ENCODE data around the gene L3MBTL4.
"Not testable (repeated sequence)": the region's sequence is repeated elsewhere in the genome, so short reads cannot be mapped to it uniquely, and the experiment has no call there.

L3MBTL4 gene

GRCh38 chr18:6389005-6389404 lies 25.7 kb downstream of the L3MBTL4 start:
- Histone ChIP-seq H3K27ac (no peak overlapping the region), H3K9me3 (peaks cover 44% of the 10 kb centered on the region), H3K4me2 (no peak overlapping the region), H3K27me3 (no peaks in the 10 kb centered on the region), H3K4me1 (no peaks in the 10 kb centered on the region), H3K9ac (no peak overlapping the region), H3K36me3 (no peaks in the 10 kb centered on the region; the same call in 1 of the 2 replicates), H4K20me1 (no peaks in the 10 kb centered on the region), H3K4me3 (no peak overlapping the region)
- TF ChIP-seq Cebpa-rat (IDR thresholded peaks at IDR 0.05) = no peak

- H3K4me1 ChIP-seq = no peaks in the 10 kb centered on the region
- H3K27me3 ChIP-seq = no peaks in the 10 kb centered on the region
Measured at GRCh38 chr18:6382963-6383362, 31.7 kb downstream of the L3MBTL4 start.

DNA sequence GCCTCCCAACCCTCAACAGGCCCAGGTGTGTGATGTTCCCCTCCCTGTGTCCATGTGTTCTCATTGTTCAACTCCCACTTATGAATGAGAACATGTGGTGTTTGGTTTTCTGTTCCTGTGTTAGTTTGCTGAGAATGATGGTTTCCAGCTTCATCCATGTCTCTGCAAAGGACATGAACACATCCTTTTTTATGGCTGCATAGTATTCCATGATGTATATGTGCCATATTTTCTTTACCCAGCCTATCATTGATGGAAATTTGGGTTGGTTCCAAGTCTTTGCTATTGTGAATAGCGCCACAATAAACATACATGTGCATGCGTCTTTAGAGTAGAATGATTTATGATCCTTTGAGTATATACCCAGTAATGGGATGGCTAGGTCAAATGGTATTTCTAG lies 37.2 kb downstream of the L3MBTL4 start:
- not testable (repeated sequence) for H3K4me3 ChIP-seq, H3K9ac ChIP-seq, H3K4me2 ChIP-seq, H3K9me3 ChIP-seq, H3K27me3 ChIP-seq, H3K4me1 ChIP-seq, H3K27ac ChIP-seq, H4K20me1 ChIP-seq, H3K36me3 ChIP-seq

More at GRCh38 chr18:6382963-6383362, 31.7 kb downstream of the L3MBTL4 start:
- peaks cover 17% of the 10 kb centered on the region for H3K9me3 ChIP-seq
- H3K9ac ChIP-seq = no peak overlapping the region
- H3K27ac ChIP-seq = no peak overlapping the region
- H4K20me1 ChIP-seq = no peaks in the 10 kb centered on the region
- H3K4me3 ChIP-seq = no peak overlapping the region
- no peak for TF ChIP-seq Cebpa-rat (IDR thresholded peaks at IDR 0.05)
- H3K4me2 ChIP-seq = no peak overlapping the region
- H3K36me3 ChIP-seq = no peaks in the 10 kb centered on the region

DNA sequence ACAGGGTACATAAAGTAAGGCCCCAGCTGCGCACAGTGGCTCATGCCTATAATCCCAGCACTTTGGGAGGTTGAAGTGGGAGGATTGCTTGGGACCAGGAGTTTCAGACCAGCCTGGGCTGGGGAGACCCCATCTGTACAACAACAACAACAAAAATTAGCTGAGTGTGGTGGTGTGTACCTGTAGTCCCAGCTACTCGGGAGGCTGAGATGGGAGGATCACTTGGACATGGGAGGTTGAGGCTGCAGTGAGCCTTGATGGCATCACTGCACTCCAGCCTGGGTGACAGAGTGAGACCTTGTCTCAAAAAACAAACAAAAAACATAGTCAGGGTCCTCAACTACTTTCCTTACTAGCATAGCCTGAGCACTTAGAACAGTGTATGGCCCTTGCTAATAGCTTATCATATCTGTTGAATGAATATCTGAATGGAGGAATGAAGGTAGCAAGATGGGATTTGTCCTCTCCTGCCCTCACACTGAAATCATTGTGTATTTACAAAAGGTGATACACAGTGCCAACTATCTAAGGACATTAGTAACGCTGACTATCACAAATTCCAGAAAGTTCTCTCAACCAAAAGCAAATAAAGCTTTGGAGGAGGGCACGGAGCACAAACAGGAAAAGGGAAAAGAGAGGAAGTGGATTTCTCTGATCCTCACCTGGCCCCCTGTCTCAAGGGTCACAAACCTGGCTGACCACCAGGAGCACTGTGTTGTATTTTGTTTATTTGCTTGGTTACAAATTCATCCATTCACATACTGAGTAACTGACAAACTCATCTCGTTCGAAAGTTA lies 38.1 kb downstream of the L3MBTL4 start:
- Histone ChIP-seq H3K36me3 (no peaks in the 10 kb centered on the region), H3K27ac (no peak overlapping the region), H3K27me3 (no peaks in the 10 kb centered on the region)

GRCh38 chr18:6374935-6375529 lies 39.7 kb downstream of the L3MBTL4 start:
- peaks cover 12% of the 10 kb centered on the region for H3K4me1 ChIP-seq
- H3K9ac ChIP-seq = no peak overlapping the region
- peaks cover 7% of the 10 kb centered on the region; the same call in 1 of the 2 replicates for H4K20me1 ChIP-seq
- H3K27ac ChIP-seq = no peak overlapping the region
- H3K27me3 ChIP-seq = no peaks in the 10 kb centered on the region
- no peak overlapping the region for H3K4me3 ChIP-seq
- no peak overlapping the region for H3K4me2 ChIP-seq
- no peaks in the 10 kb centered on the region for H3K36me3 ChIP-seq
- TF ChIP-seq Cebpa-rat (IDR thresholded peaks at IDR 0.05) = no peak
- peaks cover 11% of the 10 kb centered on the region for H3K9me3 ChIP-seq

More for the DNA sequence above, 38.1 kb downstream of the L3MBTL4 start:
- Histone ChIP-seq H3K9me3 (peaks cover 11% of the 10 kb centered on the region), H3K4me1 (no peaks in the 10 kb centered on the region), H3K9ac (no peak overlapping the region), H4K20me1 (no peaks in the 10 kb centered on the region), H3K4me2 (no peak overlapping the region), H3K4me3 (no peak overlapping the region)
- no peak for TF ChIP-seq Cebpa-rat (IDR thresholded peaks at IDR 0.05)

- H3K36me3 ChIP-seq = no peaks in the 10 kb centered on the region
- H3K27ac ChIP-seq = no peak overlapping the region
- no peak overlapping the region for H3K4me2 ChIP-seq
- H3K4me3 ChIP-seq = no peak overlapping the region
- H3K9ac ChIP-seq = no peak overlapping the region
- H3K9me3 ChIP-seq = peaks cover 11% of the 10 kb centered on the region
- peaks cover 8% of the 10 kb centered on the region; the same call in 1 of the 2 replicates for H4K20me1 ChIP-seq
- H3K4me1 ChIP-seq = peaks cover 17% of the 10 kb centered on the region
- H3K27me3 ChIP-seq = no peaks in the 10 kb centered on the region
- no peak for TF ChIP-seq Cebpa-rat (IDR thresholded peaks at IDR 0.05)
Measured at GRCh38 chr18:6374340-6374739, 40.4 kb downstream of the L3MBTL4 start.

GRCh38 chr18:6373187-6373586 lies 41.5 kb downstream of the L3MBTL4 start:
- no peak overlapping the region for H3K4me3 ChIP-seq
- no peaks in the 10 kb centered on the region for H3K27me3 ChIP-seq
- H3K9me3 ChIP-seq = peaks cover 6% of the 10 kb centered on the region
- peaks cover 8% of the 10 kb centered on the region; the same call in 1 of the 2 replicates for H4K20me1 ChIP-seq
- no peak overlapping the region for H3K27ac ChIP-seq
- no peak overlapping the region for H3K4me2 ChIP-seq
- no peak for TF ChIP-seq Cebpa-rat (IDR thresholded peaks at IDR 0.05)
- no peaks in the 10 kb centered on the region for H3K36me3 ChIP-seq
- no peak overlapping the region for H3K9ac ChIP-seq
- peaks cover 17% of the 10 kb centered on the region for H3K4me1 ChIP-seq

DNA sequence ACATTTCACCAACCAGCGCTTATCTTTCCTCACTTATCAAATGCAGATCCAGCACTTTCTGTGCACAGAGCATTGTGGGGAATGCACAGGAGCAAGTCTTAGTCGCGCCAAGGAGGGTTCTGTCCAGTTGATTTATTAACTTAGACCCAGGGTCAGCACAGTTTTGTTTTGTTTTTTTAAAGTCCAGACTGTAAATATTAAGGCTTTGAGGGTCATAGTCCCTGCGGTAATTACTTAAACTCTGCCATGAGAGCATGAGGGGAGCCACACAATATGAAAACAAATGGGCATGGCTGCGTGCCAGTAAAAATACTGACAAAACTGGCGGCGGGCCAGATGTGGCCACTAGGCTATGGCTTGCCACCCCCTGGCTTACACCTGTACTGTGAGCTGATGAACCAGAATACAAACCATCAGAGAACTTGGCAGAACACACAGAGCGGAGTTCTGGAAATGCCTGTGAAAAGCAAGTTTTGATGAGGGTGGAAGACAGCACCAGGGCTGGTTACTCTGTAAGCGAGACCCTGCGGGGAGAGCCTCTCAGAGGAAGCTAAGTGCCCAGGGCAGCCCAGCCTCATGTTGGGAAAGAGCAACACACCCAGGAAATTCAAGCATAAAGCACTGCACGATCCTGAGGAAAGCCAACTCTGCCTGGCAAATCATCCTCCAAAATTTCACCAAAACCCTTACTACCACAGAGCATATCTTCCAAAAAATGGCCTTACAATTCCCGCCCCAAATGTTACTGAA lies 43.6 kb downstream of the L3MBTL4 start:
- no peak for TF ChIP-seq Cebpa-rat (IDR thresholded peaks at IDR 0.05)
- H3K9me3 ChIP-seq = peaks cover 6% of the 10 kb centered on the region; the same call in 1 of the 2 replicates
- H3K4me1 ChIP-seq = peaks cover 17% of the 10 kb centered on the region
- no peak overlapping the region; the same call in 1 of the 2 replicates for H3K4me2 ChIP-seq
- H3K4me3 ChIP-seq = no peak overlapping the region
- peaks cover 17% of the 10 kb centered on the region for H4K20me1 ChIP-seq
- H3K36me3 ChIP-seq = no peaks in the 10 kb centered on the region
- no peaks in the 10 kb centered on the region for H3K27me3 ChIP-seq
- no peak overlapping the region for H3K9ac ChIP-seq
- no peak overlapping the region for H3K27ac ChIP-seq

DNA sequence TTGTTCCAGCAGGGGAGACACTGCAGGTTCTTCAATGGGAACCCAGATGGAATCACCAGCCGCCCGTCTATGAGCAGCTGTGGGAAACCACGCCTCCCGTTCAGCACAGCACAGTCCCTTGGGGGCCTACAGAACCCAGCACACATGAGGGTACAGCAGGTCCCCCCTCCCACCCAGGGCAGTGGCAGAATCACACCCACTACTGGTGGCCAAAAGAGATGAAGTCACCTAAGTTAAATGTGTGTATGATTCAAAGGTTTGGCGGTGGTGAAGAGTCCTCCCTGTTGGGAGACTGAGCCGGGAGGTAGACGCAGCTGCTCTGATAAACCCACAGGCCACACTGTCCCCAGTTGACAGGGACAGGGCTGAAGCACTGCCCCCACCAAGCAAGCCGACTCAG lies 44.3 kb downstream of the L3MBTL4 start:
- no peak for TF ChIP-seq Cebpa-rat (IDR thresholded peaks at IDR 0.05)
- Histone ChIP-seq H3K4me1 (peaks cover 17% of the 10 kb centered on the region), H3K27ac (no peak overlapping the region), H4K20me1 (peaks cover 17% of the 10 kb centered on the region), H3K4me3 (no peak overlapping the region), H3K9me3 (peaks cover 6% of the 10 kb centered on the region; the same call in 1 of the 2 replicates), H3K4me2 (peak overlapping the region; percentile 50), H3K9ac (no peak overlapping the region), H3K27me3 (no peaks in the 10 kb centered on the region), H3K36me3 (no peaks in the 10 kb centered on the region)

GRCh38 chr18:6368017-6368416 lies 46.7 kb downstream of the L3MBTL4 start:
- Histone ChIP-seq H3K36me3 (no peaks in the 10 kb centered on the region), H3K4me1 (peaks cover 17% of the 10 kb centered on the region), H3K9ac (no peak overlapping the region), H4K20me1 (peaks cover 17% of the 10 kb centered on the region), H3K4me2 (no peak overlapping the region), H3K4me3 (no peak overlapping the region), H3K27ac (no peak overlapping the region), H3K9me3 (peaks cover 6% of the 10 kb centered on the region; the same call in 1 of the 2 replicates), H3K27me3 (no peaks in the 10 kb centered on the region)
- no peak for TF ChIP-seq Cebpa-rat (IDR thresholded peaks at IDR 0.05)
